ENCODE results near the gene RING1. TPM values are rescaled to one million over a fixed set of nuclear protein-coding genes. Genes with fewer than 3 reads are reported as not detected.

RING1 gene
- total and polyA plus RNA-seq, 10 of the 15 experiments (the other 5 are each of a cell fraction or from before 2014, with no cell fraction given) = 2.0 to 27.2 (median 15.8) TPM

GRCh38 chr6:33193619-33194018 lies 14.7 kb upstream of the RING1 start:
- no peak for FAIRE-seq
- intact Hi-C loops (cut with micrococcal nuclease; ENCODE audit: unreplicated experiment) = no loop called here
- ChIA-PET CTCF (interaction anchor here (1.5 kb wide), 1 partner anchor 55 kb away, joined by 3 read pairs; no protein-coding TSS in a partner anchor), POLR2A (no interaction called here), SMC1A (ENCODE audit: uncharacterized antibody, unreplicated experiment) (no interaction called here), RAD21 (ENCODE audit: unreplicated experiment) (no interaction called here)
- no peaks in the 10 kb centered on the region for H4K20me1 ChIP-seq (ENCODE audit: control insufficient read depth, insufficient read depth)
- no peak overlapping the region for H2AFZ ChIP-seq (ENCODE audit: control insufficient read depth, low read depth, low read length)
- no peak overlapping the region for H3K4me3 ChIP-seq
- no peak overlapping the region for H3K27ac ChIP-seq (ENCODE audit: control insufficient read depth, insufficient read depth)
- ATAC-seq = no peak
- H3K4me1 ChIP-seq (ENCODE audit: control insufficient read depth, insufficient read depth, low read length) = 0 out of 2 replicates have a peak, but pooled peaks cover 10% of the 10 kb centered on the region
- H3K9ac ChIP-seq (ENCODE audit: control insufficient read depth, insufficient read depth, low read length) = no peak overlapping the region
- no TSS peak for BruUV-seq (replicated peaks)
- peaks cover 11 to 27% of the 10 kb centered on the region in 2 experiments for H3K36me3 ChIP-seq (ENCODE audit: control insufficient read depth in 2 of 2, insufficient read depth in 2 of 2, low read length in 1 of 2)
- H3K27me3 ChIP-seq (replicated peaks in 1 of 2; ENCODE audit: control insufficient read depth in 2 of 2, insufficient read depth in 2 of 2, low read length in 1 of 2) = peaks cover 2 to 5% of the 10 kb centered on the region in 2 experiments
- H3K79me2 ChIP-seq (ENCODE audit: control insufficient read depth, insufficient read depth, low read length) = no peaks in the 10 kb centered on the region; the same call in none of the 2 replicates
- TF ChIP-seq EZH2 (IDR thresholded peaks at IDR 0.05; ENCODE audit: borderline replicate concordance, control insufficient read depth, low read depth, low read length) (no peak), USF2 (IDR thresholded peaks at IDR 0.05; ENCODE audit: borderline replicate concordance, low read depth, low read length) (no peak), ATF7 (IDR thresholded peaks at IDR 0.05; ENCODE audit: low read depth) (no peak), SREBF2 (IDR thresholded peaks at IDR 0.05; ENCODE audit: low read length) (no peak), CREB1 (IDR thresholded peaks at IDR 0.05; ENCODE audit: low read depth) (no peak), LARP7 (IDR thresholded peaks at IDR 0.05) (no peak), SUPT20H (IDR thresholded peaks at IDR 0.05; ENCODE audit: borderline replicate concordance, control insufficient read depth, low read depth, low read length) (no peak), IRF3 (IDR thresholded peaks at IDR 0.05) (no peak), BCL3 (IDR thresholded peaks at IDR 0.05; ENCODE audit: borderline replicate concordance, insufficient read depth, low read depth, low read length, poor library complexity, severe bottlenecking) (no peak), NFYA (IDR thresholded peaks at IDR 0.05; ENCODE audit: borderline replicate concordance, low read depth, low read length) (no peak), NR2F1 (conservative IDR thresholded peaks at IDR 0.05) (no peak), HDAC6 (IDR thresholded peaks at IDR 0.05; ENCODE audit: unreplicated experiment) (no peak), ZBTB4 (CRISPR knock-in tag; IDR thresholded peaks at IDR 0.05) (no peak), SPI1 (IDR thresholded peaks at IDR 0.05; ENCODE audit: borderline replicate concordance, insufficient read depth, low read depth, low read length) (no peak), TCF7 (IDR thresholded peaks at IDR 0.05; ENCODE audit: borderline replicate concordance) (no peak), ATF3 (IDR thresholded peaks at IDR 0.05; ENCODE audit: borderline replicate concordance, extremely low read depth, low read depth, low read length) (no peak), STAT1 (conservative IDR thresholded peaks at IDR 0.05) (no peak)
- H3K9me3 ChIP-seq (replicated peaks; ENCODE audit: control insufficient read depth, insufficient read depth, low read length) = no peaks in the 10 kb centered on the region
- in situ Hi-C loops (cut with MboI) = no loop called here
- no peak overlapping the region for H3K4me2 ChIP-seq (ENCODE audit: control insufficient read depth, insufficient read depth)
- no peak for DNase-seq (ENCODE audit: low read depth, low spot score)
- 92% methylated on average over 6 of the region's 6 CpGs for WGBS (ENCODE audit: insufficient coverage, insufficient replicate concordance, low lambda C conversion rate, missing lambda C conversion rate)
